ENCODE measurements around the gene NAIF1.
"Not testable (repeated sequence)": the region's sequence is repeated elsewhere in the genome, so short reads cannot be mapped to it uniquely, and the experiment has no call there.

Gene NAIF1

GRCh38 chr9:128025736-128026135, 41.4 kb downstream of the NAIF1 start:
- no peak for DNase-seq

- DNase-seq, result no peak
These were observed 42.3 kb downstream of the NAIF1 start for GRCh38 chr9:128024761-128025308.

GRCh38 chr9:128023671-128024070, 43.4 kb downstream of the NAIF1 start:
- DNase-seq, result not testable (repeated sequence)

- DNase-seq, result no peak
These were observed 44.2 kb downstream of the NAIF1 start for GRCh38 chr9:128022886-128023285.

- DNase-seq, result no peak
These were observed 46.0 kb downstream of the NAIF1 start for GRCh38 chr9:128021098-128021497.

- DNase-seq, result no peak
These were observed 46.4 kb downstream of the NAIF1 start for GRCh38 chr9:128020692-128021091.

GRCh38 chr9:128015696-128016095, 51.4 kb downstream of the NAIF1 start:
- no peak for DNase-seq
